A549 (cell line): ENCODE results near the gene ARHGAP22.

ENCODE experiments used
- CTCF ChIP-seq: fragments of >200 bp; sonication (Bioruptor Twin); formaldehyde crosslinking; IDR thresholded peaks from 3 replicates; pipeline ENCODE4 v1.5.1; 2016
- EP300 ChIP-seq, 2 experiments: fragments of >200 bp; sonication (Bioruptor Twin); formaldehyde crosslinking; IDR thresholded peaks; 2 replicates in 1 of 2; 3 replicates in 1 of 2; pipeline ENCODE4 v1.6.1; 2016 to 2017
- MAFK ChIP-seq: fragments of 450-650 bp; IDR thresholded peaks from 2 replicates; pipeline ENCODE4 v1.6.1; 2014; ENCODE audit not compliant: partially characterized antibody
- POLR2A ChIP-seq: IDR thresholded peaks from 2 replicates; pipeline ENCODE4 v1.6.1; 2012; ENCODE audit warnings: mild to moderate bottlenecking, low read length

GRCh38 chr10:48636901-48637300 lies 32.0 kb upstream of the ARHGAP22 start:
- TF ChIP-seq CTCF (no peak), POLR2A (no peak), EP300 (IDR thresholded peaks at IDR 0.05) (no peak), MAFK (no peak)
